MCF 10A (cell line): ENCODE results near the gene SIT1. TPM values are rescaled to one million over a fixed set of nuclear protein-coding genes. Genes with fewer than 3 reads are reported as not detected.
"Not testable (repeated sequence)": the region's sequence is repeated elsewhere in the genome, so short reads cannot be mapped to it uniquely, and the experiment has no call there.

Source experiments
- BruUV-seq: library from RNA; stranded (reverse); fragments of 400-500 nt; replicated peaks from 2 replicates; lab custom pipeline; 2021; lab: Mats Ljungman, UMichigan
- CTCF ChIA-PET: fragments of 300-600 bp; sonication (Branson Sonifier 250); formaldehyde crosslinking; extraction: SDS; loops from one replicate; lab custom pipeline; 2021; ENCODE audit warnings: antibody characterized with exemption, inconsistent platforms; lab: Yijun Ruan, JAX
- POLR2A ChIA-PET: fragments of 300-600, 350-650 bp; sonication (Branson Sonifier 250); formaldehyde crosslinking; extraction: SDS; loops from one replicate; lab custom pipeline; 2020; ENCODE audit warnings: antibody characterized with exemption, inconsistent platforms; lab: Yijun Ruan, JAX
- DNase-seq: peaks from one replicate; pipeline ENCODE4 v3.0.0-alpha.2; 2018; ENCODE audit not compliant: unreplicated experiment
- H3K27ac Mint-ChIP-seq: one replicate; pipeline ENCODE4 v1.8.0; 2022; ENCODE audit warnings: mild to moderate bottlenecking, low read depth, mixed read lengths; ENCODE audit not compliant: unreplicated experiment
- H3K27me3 Mint-ChIP-seq: one replicate; pipeline ENCODE4 v1.8.0; 2022; ENCODE audit warnings: mixed read lengths; ENCODE audit not compliant: insufficient read depth, unreplicated experiment
- H3K36me3 Mint-ChIP-seq: one replicate; pipeline ENCODE4 v1.8.0; 2022; ENCODE audit warnings: mild to moderate bottlenecking, moderate library complexity, mixed read lengths; ENCODE audit not compliant: insufficient read depth, unreplicated experiment
- H3K4me1 Mint-ChIP-seq: one replicate; pipeline ENCODE4 v1.8.0; 2022; ENCODE audit warnings: mixed read lengths; ENCODE audit not compliant: insufficient read depth, unreplicated experiment
- H3K4me3 Mint-ChIP-seq: one replicate; pipeline ENCODE4 v1.8.0; 2022; ENCODE audit warnings: mild to moderate bottlenecking, moderate library complexity, mixed read lengths; ENCODE audit not compliant: unreplicated experiment
- H3K9me3 Mint-ChIP-seq: one replicate; pipeline ENCODE4 v1.8.0; 2022; ENCODE audit warnings: mixed read lengths; ENCODE audit not compliant: unreplicated experiment
- CTCF ChIP-seq: fragments of 200-600 bp; IDR thresholded peaks from one replicate; pipeline ENCODE4 v1.8.0; 2022; ENCODE audit warnings: antibody characterized with exemption, mild to moderate bottlenecking; ENCODE audit not compliant: unreplicated experiment
- intact Hi-C: fragments of 100-400 bp; cut with micrococcal nuclease; formaldehyde crosslinking; loops from 2 replicates; pipeline ENCODE4 v1.14.1; 2022
- total RNA-seq: library from RNA; stranded (reverse); gene quantifications from 2 replicates; pipeline ENCODE4 v1.2.3, GENCODE V29; 2022

The SIT1 gene
- total RNA-seq, 1 experiment from 2014 or later, result not detected

GRCh38 chr9:35646153-35646532 is 4.6 kb downstream of the SIT1 start:
- intact Hi-C loops, result loop anchor here (1.0 to 2.0 kb wide), 2 partner anchors 87 to 169 kb away; partner anchors contain the start of gene HINT2
- BruUV-seq, result TSS peak; percentile 63
- Mint-ChIP-seq H3K4me3 (peak overlapping the region; percentile 77), H3K27ac (peak overlapping the region; percentile 93), H3K36me3 (peaks cover under 1% of the 10 kb centered on the region), H3K27me3 (no peaks in the 10 kb centered on the region), H3K4me1 (peaks cover 12% of the 10 kb centered on the region), H3K9me3 (no peaks in the 10 kb centered on the region)
- DNase-seq, result peak; percentile 51
- TF ChIP-seq CTCF, result no peak
- ChIA-PET POLR2A (interaction anchor here (0.7 to 5.8 kb wide), 18 partner anchors 11 to 982 kb away, joined by 3 to 63 read pairs (median 4); partner anchors contain the start of genes ARHGEF39, CCDC107, CREB3 and GBA2), CTCF (interaction anchor here (0.6 to 4.8 kb wide), 31 partner anchors 11 to 904 kb away, joined by 3 to 62 read pairs (median 4); partner anchors contain the start of genes CCDC107, GBA2, RGP1 and RMRP)

- Mint-ChIP-seq H3K4me3 (peak overlapping the region; percentile 77), H3K4me1 (peaks cover 12% of the 10 kb centered on the region), H3K27ac (peak overlapping the region; percentile 93)
- DNase-seq, H3K36me3 Mint-ChIP-seq, H3K9me3 Mint-ChIP-seq, BruUV-seq, H3K27me3 Mint-ChIP-seq: not testable (repeated sequence)
- intact Hi-C loops, result loop anchor here (1.0 to 2.0 kb wide), 2 partner anchors 88 to 169 kb away; partner anchors contain the start of gene HINT2
- ChIA-PET CTCF (interaction anchor here (0.6 to 4.8 kb wide), 28 partner anchors 12 to 904 kb away, joined by 3 to 62 read pairs (median 5); partner anchors contain the start of genes CCDC107, GBA2, RGP1 and RMRP), POLR2A (interaction anchor here (0.6 to 5.8 kb wide), 17 partner anchors 11 to 573 kb away, joined by 3 to 63 read pairs (median 4); partner anchors contain the start of genes CCDC107, CREB3, GBA2 and RGP1)
Measured at GRCh38 chr9:35645736-35646135, 5.0 kb downstream of the SIT1 start.

DNA sequence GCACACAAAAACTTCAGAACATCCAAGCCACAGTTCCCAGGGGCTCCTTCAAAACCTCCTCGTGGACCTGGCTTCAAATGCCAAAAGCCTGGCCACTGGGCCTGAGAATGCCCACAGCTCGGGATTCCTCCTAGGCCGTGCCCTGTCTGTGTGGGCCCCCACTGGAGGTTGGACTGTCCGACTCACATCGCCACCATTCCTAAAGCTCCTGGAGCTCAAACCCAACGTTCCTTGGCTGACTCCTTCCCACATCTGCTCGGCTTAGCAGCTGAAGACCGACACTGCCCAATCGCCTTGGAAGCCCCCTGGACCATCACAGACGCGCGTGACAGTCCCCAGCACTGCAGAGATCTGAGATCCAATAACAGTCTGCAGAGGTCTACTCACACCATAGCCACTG is 7.7 kb downstream of the SIT1 start:
- no peak for TF ChIP-seq CTCF
- BruUV-seq, result no TSS peak
- POLR2A ChIA-PET, result interaction anchor here (1.0 kb wide), 1 partner anchor 90 kb away, joined by 3 read pairs; no protein-coding TSS in a partner anchor
- Mint-ChIP-seq H3K27ac (no peak overlapping the region), H3K36me3 (peaks cover 4% of the 10 kb centered on the region), H3K9me3 (no peaks in the 10 kb centered on the region), H3K4me1 (peaks cover 12% of the 10 kb centered on the region), H3K27me3 (no peaks in the 10 kb centered on the region), H3K4me3 (no peak overlapping the region)
- no peak for DNase-seq
- CTCF ChIA-PET, result interaction anchor here (0.6 kb wide), 1 partner anchor 54 kb away, joined by 3 read pairs; no protein-coding TSS in a partner anchor
- intact Hi-C loops, result loop anchor here (5.0 kb wide), 1 partner anchor 161 kb away; no protein-coding TSS in a partner anchor

- H3K27me3 Mint-ChIP-seq, POLR2A ChIA-PET, H3K36me3 Mint-ChIP-seq, H3K9me3 Mint-ChIP-seq, BruUV-seq, H3K4me1 Mint-ChIP-seq, H3K27ac Mint-ChIP-seq, DNase-seq, H3K4me3 Mint-ChIP-seq, CTCF ChIA-PET: not testable (repeated sequence)
- intact Hi-C loops, result loop anchor here (5.0 kb wide), 1 partner anchor 159 kb away; no protein-coding TSS in a partner anchor
Measured at GRCh38 chr9:35641478-35641877, 9.3 kb downstream of the SIT1 start.

DNA sequence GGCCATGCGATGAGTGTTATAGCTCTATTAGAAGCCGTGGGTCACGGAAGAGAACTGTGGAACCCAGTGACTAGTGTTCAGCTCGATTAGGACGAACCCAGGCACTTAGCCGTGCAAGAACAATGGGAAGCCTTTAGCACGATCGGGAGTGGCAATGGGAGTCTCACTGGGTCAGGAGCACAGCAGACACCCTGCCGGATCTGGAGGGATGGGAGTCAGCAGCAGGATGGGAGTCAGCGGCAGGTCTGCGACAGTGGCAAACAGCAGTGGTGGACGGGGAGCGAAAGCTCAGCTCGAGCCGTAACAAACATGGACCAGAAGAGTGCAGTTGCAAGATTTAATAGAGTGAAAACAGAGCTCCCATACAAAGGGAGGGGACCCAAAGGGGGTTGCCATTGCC is 10.3 kb downstream of the SIT1 start:
- H3K4me1 Mint-ChIP-seq, H3K27me3 Mint-ChIP-seq, DNase-seq, H3K36me3 Mint-ChIP-seq, H3K4me3 Mint-ChIP-seq, BruUV-seq, H3K27ac Mint-ChIP-seq, POLR2A ChIA-PET, H3K9me3 Mint-ChIP-seq: not testable (repeated sequence)
- intact Hi-C loops, result loop anchor here (5.0 kb wide), 1 partner anchor 158 kb away; no protein-coding TSS in a partner anchor
- CTCF ChIA-PET, result interaction anchor here (0.7 to 1.6 kb wide), 3 partner anchors 16 to 116 kb away, joined by 3 to 6 read pairs (median 3); no protein-coding TSS in a partner anchor
